SU-DHL-6 (cell line): ENCODE measurements around the gene BTBD9.

ENCODE experiments used
- H2AFZ ChIP-seq: fragments of 200-600 bp; sonication (generic); 2 replicates; pipeline ENCODE4 v1.6.1; 2014; ENCODE audit warnings: low read depth, mild to moderate bottlenecking, moderate library complexity, mixed read lengths, antibody characterized with exemption, low read length; ENCODE audit not compliant: severe bottlenecking
- H3F3A ChIP-seq: fragments of 200-600 bp; shearing (Covaris generic); 2 replicates; pipeline ENCODE4 v1.6.0; 2016; ENCODE audit warnings: antibody characterized with exemption, mild to moderate bottlenecking; ENCODE audit not compliant: insufficient read depth
- H3K27ac ChIP-seq: fragments of 200-600 bp; sonication (generic); 2 replicates; pipeline ENCODE4 v1.5.1; 2016; ENCODE audit warnings: low read depth, mild to moderate bottlenecking, low read length, moderate library complexity, mixed read lengths
- H3K27me3 ChIP-seq: fragments of 200-600 bp; sonication (generic), shearing (Covaris generic); 2 replicates; pipeline ENCODE4 v1.6.0; 2014; ENCODE audit warnings: mild to moderate bottlenecking, low read length
- H3K36me3 ChIP-seq: fragments of 200-600 bp; sonication (generic); 2 replicates; pipeline ENCODE4 v1.6.1; 2014; ENCODE audit warnings: mild to moderate bottlenecking, low read length, mixed read lengths
- H3K4me2 ChIP-seq: fragments of 300-600, 200-600 bp; shearing (Covaris generic), sonication (generic); 2 replicates; pipeline ENCODE4 v1.6.0; 2014; ENCODE audit warnings: low read length, low read depth, mild to moderate bottlenecking; ENCODE audit not compliant: poor library complexity, severe bottlenecking
- H3K4me3 ChIP-seq: fragments of 200-600 bp; sonication (generic); 2 replicates; pipeline ENCODE4 v1.5.1; 2014; ENCODE audit warnings: antibody characterized with exemption, low read length, mild to moderate bottlenecking, mixed read lengths; ENCODE audit not compliant: insufficient read depth, poor library complexity, severe bottlenecking
- H3K79me2 ChIP-seq: fragments of 200-600 bp; sonication (generic); 2 replicates; pipeline ENCODE4 v1.6.1; 2014; ENCODE audit warnings: mild to moderate bottlenecking, low read length, moderate library complexity; ENCODE audit not compliant: insufficient read depth
- H3K9ac ChIP-seq: fragments of 200-600 bp; sonication (generic); 2 replicates; pipeline ENCODE4 v1.7.0; 2014; ENCODE audit warnings: mild to moderate bottlenecking, low read length
- H3K9me2 ChIP-seq: fragments of 200-600 bp; sonication (generic); replicated peaks from 2 replicates; pipeline ENCODE4 v1.6.1; 2014; ENCODE audit warnings: low read length; ENCODE audit not compliant: insufficient read depth
- H3K9me3 ChIP-seq: fragments of 200-600 bp; sonication (generic); 2 replicates; pipeline ENCODE4 v1.6.1; 2014; ENCODE audit warnings: low read length, mixed read lengths; ENCODE audit not compliant: insufficient read depth
- H4K20me1 ChIP-seq: fragments of 200-600 bp; sonication (generic); 2 replicates; pipeline ENCODE4 v1.6.1; 2014; ENCODE audit warnings: low read depth, mild to moderate bottlenecking, antibody characterized with exemption, low read length, moderate library complexity, mixed read lengths
- CTCF ChIP-seq: fragments of 200-600 bp; sonication (generic); IDR thresholded peaks from one replicate; pipeline ENCODE4 v1.5.1; 2017; ENCODE audit warnings: antibody characterized with exemption, mild to moderate bottlenecking, low read length, moderate library complexity; ENCODE audit not compliant: insufficient read depth, poor library complexity, severe bottlenecking
- EZH2phosphoT487 ChIP-seq: fragments of 200-600 bp; sonication (generic), shearing (Covaris generic); conservative IDR thresholded peaks from 2 replicates; pipeline ENCODE4 v1.6.1; 2018; ENCODE audit warnings: mild to moderate bottlenecking, antibody characterized with exemption, low read length, moderate library complexity, mixed read lengths

The BTBD9 gene

GRCh38 chr6:38161331-38161730 is 478.4 kb downstream of the BTBD9 start:
- no peaks in the 10 kb centered on the region for H4K20me1 ChIP-seq
- no peaks in the 10 kb centered on the region for H3K79me2 ChIP-seq
- H3F3A ChIP-seq = no peaks in the 10 kb centered on the region
- no peak overlapping the region for H3K4me2 ChIP-seq
- no peak overlapping the region for H3K9ac ChIP-seq
- no peak overlapping the region for H2AFZ ChIP-seq
- H3K36me3 ChIP-seq = no peaks in the 10 kb centered on the region
- H3K27me3 ChIP-seq = no peaks in the 10 kb centered on the region
- no peak overlapping the region for H3K27ac ChIP-seq
- H3K9me2 ChIP-seq = no peaks in the 10 kb centered on the region
- no peak for TF ChIP-seq EZH2phosphoT487
- no peak for TF ChIP-seq CTCF
- no peaks in the 10 kb centered on the region for H3K9me3 ChIP-seq
- no peak overlapping the region for H3K4me3 ChIP-seq

GRCh38 chr6:38160831-38161230 is 478.9 kb downstream of the BTBD9 start:
- Histone ChIP-seq H3K4me3 (no peak overlapping the region), H3K9me2 (no peaks in the 10 kb centered on the region)
- no peak for TF ChIP-seq EZH2phosphoT487
- TF ChIP-seq CTCF = no peak

GRCh38 chr6:38159596-38159995 is 480.1 kb downstream of the BTBD9 start:
- Histone ChIP-seq H3K9me3 (no peaks in the 10 kb centered on the region), H3K9me2 (no peaks in the 10 kb centered on the region), H3K27ac (no peak overlapping the region), H3K4me3 (no peak overlapping the region), H3F3A (no peaks in the 10 kb centered on the region), H3K27me3 (no peaks in the 10 kb centered on the region), H3K36me3 (no peaks in the 10 kb centered on the region), H3K79me2 (no peaks in the 10 kb centered on the region), H4K20me1 (no peaks in the 10 kb centered on the region), H3K9ac (no peak overlapping the region), H3K4me2 (no peak overlapping the region), H2AFZ (no peak overlapping the region)
- no peak for TF ChIP-seq CTCF
- no peak for TF ChIP-seq EZH2phosphoT487

More at GRCh38 chr6:38160831-38161230, 478.9 kb downstream of the BTBD9 start:
- Histone ChIP-seq H3K9me3 (no peaks in the 10 kb centered on the region), H3K79me2 (no peaks in the 10 kb centered on the region), H3K36me3 (no peaks in the 10 kb centered on the region), H4K20me1 (no peaks in the 10 kb centered on the region), H3F3A (no peaks in the 10 kb centered on the region), H2AFZ (no peak overlapping the region), H3K27ac (no peak overlapping the region), H3K4me2 (no peak overlapping the region), H3K27me3 (no peaks in the 10 kb centered on the region), H3K9ac (no peak overlapping the region)
